Ramos (cell line): ENCODE results near the gene MAN1C1.
"Not testable (repeated sequence)": the region's sequence is repeated elsewhere in the genome, so short reads cannot be mapped to it uniquely, and the experiment has no call there.

Experiments
- in situ Hi-C: fragments of 300-500 bp; cut with MboI; formaldehyde crosslinking; loops from one replicate; pipeline ENCODE4 v1.14.3; 2022; ENCODE audit warnings: low sequenced_read_pairs; ENCODE audit not compliant: unreplicated experiment

Gene MAN1C1

GRCh38 chr1:25690396-25690956 lies 73.9 kb downstream of the MAN1C1 start:
- in situ Hi-C loops, result no loop called here

GRCh38 chr1:25691211-25691610 lies 74.6 kb downstream of the MAN1C1 start:
- in situ Hi-C loops, result no loop called here

- in situ Hi-C loops, result no loop called here
Observed at GRCh38 chr1:25692560-25692959, 76.0 kb downstream of the MAN1C1 start.

GRCh38 chr1:25694167-25695007 lies 77.8 kb downstream of the MAN1C1 start:
- in situ Hi-C loops, result no loop called here

GRCh38 chr1:25695090-25695770 lies 78.6 kb downstream of the MAN1C1 start:
- in situ Hi-C loops, result no loop called here

- in situ Hi-C loops, result no loop called here
Observed at GRCh38 chr1:25695771-25696311, 79.2 kb downstream of the MAN1C1 start.

GRCh38 chr1:25696643-25697042 lies 80.1 kb downstream of the MAN1C1 start:
- in situ Hi-C loops, result not testable (repeated sequence)

- in situ Hi-C loops, result no loop called here
Observed at GRCh38 chr1:25697435-25698217, 81.0 kb downstream of the MAN1C1 start.

GRCh38 chr1:25698252-25698651 lies 81.7 kb downstream of the MAN1C1 start:
- in situ Hi-C loops, result no loop called here

- in situ Hi-C loops, result not testable (repeated sequence)
Observed at GRCh38 chr1:25699059-25699458, 82.5 kb downstream of the MAN1C1 start.

GRCh38 chr1:25699500-25700143 lies 83.0 kb downstream of the MAN1C1 start:
- in situ Hi-C loops, result no loop called here

- in situ Hi-C loops, result no loop called here
Observed at GRCh38 chr1:25700144-25700523, 83.5 kb downstream of the MAN1C1 start.

- in situ Hi-C loops, result no loop called here
Observed at GRCh38 chr1:25700626-25701025, 84.0 kb downstream of the MAN1C1 start.

- in situ Hi-C loops, result no loop called here
Observed at GRCh38 chr1:25701030-25701785, 84.6 kb downstream of the MAN1C1 start.

GRCh38 chr1:25702101-25702775 lies 85.6 kb downstream of the MAN1C1 start:
- in situ Hi-C loops, result no loop called here

GRCh38 chr1:25703041-25703440 lies 86.5 kb downstream of the MAN1C1 start:
- in situ Hi-C loops, result no loop called here

GRCh38 chr1:25703671-25704266 lies 87.2 kb downstream of the MAN1C1 start:
- in situ Hi-C loops, result no loop called here

- in situ Hi-C loops, result no loop called here
Observed at GRCh38 chr1:25704267-25704691, 87.7 kb downstream of the MAN1C1 start.
